Ectodermal cell (in vitro differentiated cells): ENCODE results near the gene GTPBP3.

Experiments
- H3K27ac ChIP-seq: 2 replicates; pipeline ENCODE4 v1.7.0; 2013; ENCODE audit warnings: mild to moderate bottlenecking, low read depth, low read length; ENCODE audit not compliant: insufficient read depth, poor library complexity, severe bottlenecking
- H3K27me3 ChIP-seq: 2 replicates; pipeline ENCODE4 v1.7.0; 2013; ENCODE audit warnings: mild to moderate bottlenecking, low read length; ENCODE audit not compliant: insufficient read depth, control insufficient read depth, poor library complexity, severe bottlenecking
- H3K36me3 ChIP-seq: one replicate; pipeline ENCODE4 v1.7.0; 2013; ENCODE audit warnings: low read length; ENCODE audit not compliant: control insufficient read depth, insufficient read depth
- H3K4me1 ChIP-seq: one replicate; pipeline ENCODE4 v1.7.0; 2013; ENCODE audit warnings: low read length; ENCODE audit not compliant: control insufficient read depth, insufficient read depth
- H3K4me3 ChIP-seq: 2 replicates; pipeline ENCODE4 v1.7.0; 2013; ENCODE audit warnings: low read depth, low read length, control low read depth; ENCODE audit not compliant: insufficient read depth
- H3K9me3 ChIP-seq: 2 replicates; pipeline ENCODE4 v1.7.0; 2013; ENCODE audit warnings: mild to moderate bottlenecking, low read length, moderate library complexity; ENCODE audit not compliant: control insufficient read depth
- WGBS, 2 experiments: methylation state at CpG; one replicate each; pipeline ENCODE4 v1.1.7; 2013; ENCODE audit warnings: missing lambda C conversion rate in 2 of 2; 5-methylcytosine and 5-hydroxymethylcytosine counted together

GTPBP3 gene

GRCh38 chr19:17347877-17348276 lies 10.5 kb downstream of the GTPBP3 start:
- no peaks in the 10 kb centered on the region for H3K27me3 ChIP-seq
- H3K9me3 ChIP-seq = no peaks in the 10 kb centered on the region
- H3K4me1 ChIP-seq = no peaks in the 10 kb centered on the region
- WGBS, 2 experiments = 90 to 91% methylated on average over 2 of the region's 2 CpGs
- no peak overlapping the region for H3K27ac ChIP-seq
- H3K4me3 ChIP-seq = no peak overlapping the region
- H3K36me3 ChIP-seq = no peaks in the 10 kb centered on the region

- Histone ChIP-seq H3K27me3 (no peaks in the 10 kb centered on the region), H3K4me1 (no peaks in the 10 kb centered on the region), H3K27ac (no peak overlapping the region), H3K9me3 (no peaks in the 10 kb centered on the region), H3K4me3 (no peak overlapping the region), H3K36me3 (no peaks in the 10 kb centered on the region)
- whole genome bisulfite sequencing, 2 experiments = 14 to 15% methylated on average over 12 of the region's 12 CpGs
Measured at GRCh38 chr19:17348700-17349099, 11.3 kb downstream of the GTPBP3 start.

- Histone ChIP-seq H3K4me1 (no peaks in the 10 kb centered on the region), H3K36me3 (no peaks in the 10 kb centered on the region), H3K4me3 (no peak overlapping the region), H3K9me3 (no peaks in the 10 kb centered on the region), H3K27me3 (no peaks in the 10 kb centered on the region), H3K27ac (no peak overlapping the region)
- WGBS, 2 experiments = 95 to 96% methylated on average over 45 of the region's 45 CpGs
Measured at GRCh38 chr19:17351815-17352435, 14.6 kb downstream of the GTPBP3 start.

- Histone ChIP-seq H3K27ac (no peak overlapping the region), H3K4me3 (no peak overlapping the region), H3K36me3 (no peaks in the 10 kb centered on the region), H3K27me3 (no peaks in the 10 kb centered on the region), H3K9me3 (no peaks in the 10 kb centered on the region), H3K4me1 (no peaks in the 10 kb centered on the region)
- WGBS, 2 experiments = 77 to 79% methylated on average over 14 of the region's 14 CpGs
Measured at GRCh38 chr19:17352608-17353280, 15.4 kb downstream of the GTPBP3 start.

GRCh38 chr19:17353386-17353785 lies 16.0 kb downstream of the GTPBP3 start:
- H3K9me3 ChIP-seq = no peaks in the 10 kb centered on the region
- WGBS, 2 experiments = 89 to 91% methylated on average over 8 of the region's 8 CpGs
- no peaks in the 10 kb centered on the region for H3K4me1 ChIP-seq
- no peak overlapping the region for H3K4me3 ChIP-seq
- H3K27ac ChIP-seq = no peak overlapping the region
- no peaks in the 10 kb centered on the region for H3K36me3 ChIP-seq
- H3K27me3 ChIP-seq = no peaks in the 10 kb centered on the region

GRCh38 chr19:17357078-17357666 lies 19.8 kb downstream of the GTPBP3 start:
- Histone ChIP-seq H3K36me3 (no peaks in the 10 kb centered on the region), H3K4me3 (no peak overlapping the region), H3K4me1 (no peaks in the 10 kb centered on the region), H3K27ac (no peak overlapping the region), H3K27me3 (no peaks in the 10 kb centered on the region), H3K9me3 (no peaks in the 10 kb centered on the region)
- 92 to 94% methylated on average over 7 of the region's 7 CpGs for WGBS, 2 experiments

- Histone ChIP-seq H3K4me3 (no peak overlapping the region), H3K27ac (no peak overlapping the region), H3K4me1 (no peaks in the 10 kb centered on the region), H3K27me3 (no peaks in the 10 kb centered on the region), H3K36me3 (no peaks in the 10 kb centered on the region), H3K9me3 (no peaks in the 10 kb centered on the region)
- 87 to 90% methylated on average over 11 of the region's 11 CpGs for WGBS, 2 experiments
Measured at GRCh38 chr19:17357724-17358123, 20.4 kb downstream of the GTPBP3 start.

GRCh38 chr19:17358395-17358794 lies 21.0 kb downstream of the GTPBP3 start:
- 84 to 85% methylated on average over 7 of the region's 7 CpGs for WGBS, 2 experiments
- Histone ChIP-seq H3K9me3 (no peaks in the 10 kb centered on the region), H3K27me3 (no peaks in the 10 kb centered on the region), H3K27ac (no peak overlapping the region), H3K4me3 (no peak overlapping the region), H3K4me1 (no peaks in the 10 kb centered on the region), H3K36me3 (no peaks in the 10 kb centered on the region)

GRCh38 chr19:17359905-17360800 lies 22.8 kb downstream of the GTPBP3 start:
- Histone ChIP-seq H3K4me3 (no peak overlapping the region), H3K36me3 (no peaks in the 10 kb centered on the region), H3K9me3 (no peaks in the 10 kb centered on the region), H3K27ac (no peak overlapping the region), H3K27me3 (no peaks in the 10 kb centered on the region), H3K4me1 (no peaks in the 10 kb centered on the region)
- WGBS, 2 experiments = 85 to 86% methylated on average over 6 of the region's 6 CpGs
